Uterus (tissue), 4 donors: ENCODE measurements around the gene PIGA. TPM values are rescaled to one million over a fixed set of nuclear protein-coding genes. Genes with fewer than 3 reads are reported as not detected.
A peak's percentile ranks its signal among the peaks of the same experiment; 100 is the strongest.
"Not testable (repeated sequence)": the region's sequence is repeated elsewhere in the genome, so short reads cannot be mapped to it uniquely, and the experiment has no call there.

Source experiments
- DNase-seq, 2 donors: peaks; one replicate each; pipeline ENCODE4 v3.0.0-alpha.2; 2019 to 2020
- H3K27ac ChIP-seq, 2 donors: fragments of 200-600 bp; sonication (generic); 1 replicate in 1 of 2; 2 replicates in 1 of 2; pipeline ENCODE4 v1.5.1; 2016 to 2018
- H3K27me3 ChIP-seq, 2 donors: fragments of 200-600 bp; sonication (generic); one replicate each; pipeline ENCODE4 v1.5.1; 2018 to 2019; ENCODE audit warnings: control low read depth in 1 of 2
- H3K36me3 ChIP-seq, 2 donors: fragments of 200-600 bp; sonication (generic); one replicate each; pipeline ENCODE4 v1.5.1; 2019; ENCODE audit warnings: control low read depth in 1 of 2
- H3K4me1 ChIP-seq, 2 donors: fragments of 200-600 bp; sonication (generic); one replicate each; pipeline ENCODE4 v1.5.1; 2018 to 2019; ENCODE audit warnings: control low read depth in 1 of 2
- H3K4me3 ChIP-seq, 2 donors: fragments of 200-600 bp; sonication (generic); 1 replicate in 1 of 2; 2 replicates in 1 of 2; pipeline ENCODE4 v1.5.1; 2018 to 2019; ENCODE audit warnings: mild to moderate bottlenecking in 1 of 2
- H3K9me3 ChIP-seq, 2 donors: fragments of 200-600 bp; sonication (generic); one replicate each; pipeline ENCODE4 v1.5.1; 2019; ENCODE audit warnings: control low read depth in 1 of 2
- POLR2A ChIP-seq, 2 donors: fragments of 450-650 bp; IDR thresholded peaks; one replicate each; pipeline ENCODE4 v1.6.1; 2016; ENCODE audit warnings: antibody characterized with exemption in 2 of 2, mild to moderate bottlenecking in 1 of 2, moderate library complexity in 1 of 2
- intact Hi-C: fragments of 100-400 bp; cut with DNase I; formaldehyde crosslinking; loops from one replicate; pipeline ENCODE4 v1.15.1; 2023; ENCODE audit warnings: low total_unique reads
- total RNA-seq, 4 donors: library from RNA; depleted of rRNA in 3 of 4; stranded (reverse); fragments of >200 nt in 3 of 4; gene quantifications; one replicate each; pipeline versions ENCODE4 v1.1.0 to v1.2.4, GENCODE V29; 2014 to 2023
- TF ChIP-seq, protein P1 (sequence below), 4 experiments: fragments of 200-600 bp in 2 of 4; fragments of 450-650 bp in 2 of 4; sonication (generic) in 2 of 4; IDR thresholded peaks; one replicate each; pipeline ENCODE4 v1.5.1; 2016 to 2019; ENCODE audit warnings: antibody characterized with exemption in 4 of 4, mild to moderate bottlenecking in 2 of 4, moderate library complexity in 1 of 4
- donor health status: DM: yes; HTN: yes; CAD: no.

The PIGA gene
- total RNA-seq, 4 donors from 2014 or later: 10.2 to 54.8 (median 13.8) TPM

DNA sequence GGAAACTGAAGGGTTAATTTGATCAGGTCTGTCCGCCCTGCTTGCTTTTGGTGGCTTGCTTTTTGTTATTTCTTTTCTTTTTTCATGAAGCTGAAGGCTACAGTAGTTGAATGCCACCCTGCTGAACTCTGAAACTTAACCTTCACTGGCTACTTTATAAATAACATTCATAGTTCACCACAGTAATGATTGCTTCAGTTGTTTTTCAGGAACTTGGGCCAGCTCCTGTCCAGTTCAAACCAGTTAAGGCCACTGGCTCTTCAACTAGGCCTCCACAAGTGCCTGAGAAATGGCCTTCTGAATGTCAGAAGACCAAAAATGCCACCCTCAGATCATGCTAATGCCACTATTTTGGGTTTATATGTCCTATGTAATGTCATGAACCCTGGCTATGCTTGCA is 57.7 kb downstream of the PIGA start:
- DNase-seq: no peak
- Histone ChIP-seq H3K9me3 (no peaks in the 10 kb centered on the region), H3K4me1 (no peaks in the 10 kb centered on the region), H3K36me3 (no peaks in the 10 kb centered on the region), H3K27ac (no peak overlapping the region), H3K4me3 (no peak overlapping the region), H3K27me3 (no peaks in the 10 kb centered on the region)
- intact Hi-C loops: no loop called here
- no peak for TF ChIP-seq POLR2A (IDR thresholded peaks at IDR 0.05)
- TF ChIP-seq, protein P1, sequence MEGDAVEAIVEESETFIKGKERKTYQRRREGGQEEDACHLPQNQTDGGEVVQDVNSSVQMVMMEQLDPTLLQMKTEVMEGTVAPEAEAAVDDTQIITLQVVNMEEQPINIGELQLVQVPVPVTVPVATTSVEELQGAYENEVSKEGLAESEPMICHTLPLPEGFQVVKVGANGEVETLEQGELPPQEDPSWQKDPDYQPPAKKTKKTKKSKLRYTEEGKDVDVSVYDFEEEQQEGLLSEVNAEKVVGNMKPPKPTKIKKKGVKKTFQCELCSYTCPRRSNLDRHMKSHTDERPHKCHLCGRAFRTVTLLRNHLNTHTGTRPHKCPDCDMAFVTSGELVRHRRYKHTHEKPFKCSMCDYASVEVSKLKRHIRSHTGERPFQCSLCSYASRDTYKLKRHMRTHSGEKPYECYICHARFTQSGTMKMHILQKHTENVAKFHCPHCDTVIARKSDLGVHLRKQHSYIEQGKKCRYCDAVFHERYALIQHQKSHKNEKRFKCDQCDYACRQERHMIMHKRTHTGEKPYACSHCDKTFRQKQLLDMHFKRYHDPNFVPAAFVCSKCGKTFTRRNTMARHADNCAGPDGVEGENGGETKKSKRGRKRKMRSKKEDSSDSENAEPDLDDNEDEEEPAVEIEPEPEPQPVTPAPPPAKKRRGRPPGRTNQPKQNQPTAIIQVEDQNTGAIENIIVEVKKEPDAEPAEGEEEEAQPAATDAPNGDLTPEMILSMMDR (IDR thresholded peaks at IDR 0.05): no peak

DNA sequence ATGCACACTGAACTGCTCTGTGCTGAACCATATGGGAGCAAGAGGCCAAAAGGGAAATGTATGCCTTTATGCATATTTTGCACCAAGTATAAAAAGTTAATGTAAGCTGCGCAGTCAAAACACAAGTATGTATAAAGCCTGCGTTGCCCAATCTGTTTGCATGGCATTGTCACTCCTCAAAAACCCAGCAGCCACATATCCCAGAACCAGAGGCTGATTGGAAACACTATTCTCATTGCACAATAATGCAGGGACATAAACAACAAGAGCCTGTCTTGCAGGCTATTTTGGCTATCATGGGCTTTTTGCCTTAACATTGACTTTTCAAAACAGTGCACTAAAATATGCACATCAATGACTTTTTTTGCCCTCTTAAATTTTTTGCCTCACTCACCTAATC is 60.4 kb downstream of the PIGA start:
- intact Hi-C loops: no loop called here
- H3K27me3 ChIP-seq: no peaks in the 10 kb centered on the region
- no peaks in the 10 kb centered on the region for H3K9me3 ChIP-seq
- H3K4me3 ChIP-seq: no peak overlapping the region
- no peaks in the 10 kb centered on the region for H3K4me1 ChIP-seq
- H3K36me3 ChIP-seq: no peaks in the 10 kb centered on the region
- no peak overlapping the region for H3K27ac ChIP-seq
- no peak for TF ChIP-seq POLR2A (IDR thresholded peaks at IDR 0.05)
- TF ChIP-seq, protein P1 (IDR thresholded peaks at IDR 0.05): no peak
- no peak for DNase-seq

DNA sequence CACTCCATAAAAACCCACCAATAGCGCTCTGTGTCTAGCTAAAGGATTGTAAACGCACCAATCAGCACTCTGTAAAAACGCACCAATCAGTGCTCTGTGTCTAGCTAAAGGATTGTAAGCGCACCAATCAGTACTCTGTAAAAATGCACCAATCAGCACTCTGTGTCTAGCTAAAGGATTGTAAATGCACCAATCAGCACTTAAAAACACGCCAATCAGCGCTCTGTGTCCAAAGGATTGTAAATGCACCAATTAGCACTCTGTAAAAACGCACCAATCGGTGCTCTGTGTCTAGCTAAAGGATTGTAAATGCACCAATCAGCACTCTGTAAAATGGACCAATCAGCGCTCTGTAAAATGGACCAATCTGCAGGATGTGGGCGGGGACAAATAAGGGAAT is 62.0 kb downstream of the PIGA start:
- H3K27me3 ChIP-seq, DNase-seq, H3K36me3 ChIP-seq, intact Hi-C loops, H3K4me1 ChIP-seq, H3K9me3 ChIP-seq, H3K27ac ChIP-seq, H3K4me3 ChIP-seq: not testable (repeated sequence)

DNA sequence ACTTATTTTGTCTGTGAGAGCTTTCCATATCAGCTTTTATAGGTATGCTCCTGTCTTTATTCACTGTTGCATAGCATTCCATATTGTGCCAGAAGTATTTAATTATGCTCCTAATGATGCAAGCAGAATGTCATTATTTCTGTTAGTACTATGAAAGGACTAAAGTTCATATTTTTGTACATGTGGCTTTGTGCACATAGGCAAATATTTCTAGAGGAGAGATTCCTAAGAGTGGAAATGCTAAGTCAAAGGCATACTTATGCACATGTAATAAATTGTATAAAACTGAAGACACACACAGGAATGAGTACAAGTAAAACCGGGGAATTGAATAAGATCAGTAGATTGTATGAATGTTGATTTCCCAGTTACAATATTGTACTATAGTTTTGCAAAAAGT is 63.6 kb downstream of the PIGA start:
- Histone ChIP-seq H3K4me3 (no peak overlapping the region), H3K27me3 (no peaks in the 10 kb centered on the region), H3K27ac (no peak overlapping the region), H3K4me1 (no peaks in the 10 kb centered on the region), H3K36me3 (no peaks in the 10 kb centered on the region), H3K9me3 (no peaks in the 10 kb centered on the region)
- no peak for TF ChIP-seq POLR2A (IDR thresholded peaks at IDR 0.05)
- TF ChIP-seq, protein P1 (IDR thresholded peaks at IDR 0.05): no peak
- intact Hi-C loops: no loop called here
- DNase-seq: no peak

DNA sequence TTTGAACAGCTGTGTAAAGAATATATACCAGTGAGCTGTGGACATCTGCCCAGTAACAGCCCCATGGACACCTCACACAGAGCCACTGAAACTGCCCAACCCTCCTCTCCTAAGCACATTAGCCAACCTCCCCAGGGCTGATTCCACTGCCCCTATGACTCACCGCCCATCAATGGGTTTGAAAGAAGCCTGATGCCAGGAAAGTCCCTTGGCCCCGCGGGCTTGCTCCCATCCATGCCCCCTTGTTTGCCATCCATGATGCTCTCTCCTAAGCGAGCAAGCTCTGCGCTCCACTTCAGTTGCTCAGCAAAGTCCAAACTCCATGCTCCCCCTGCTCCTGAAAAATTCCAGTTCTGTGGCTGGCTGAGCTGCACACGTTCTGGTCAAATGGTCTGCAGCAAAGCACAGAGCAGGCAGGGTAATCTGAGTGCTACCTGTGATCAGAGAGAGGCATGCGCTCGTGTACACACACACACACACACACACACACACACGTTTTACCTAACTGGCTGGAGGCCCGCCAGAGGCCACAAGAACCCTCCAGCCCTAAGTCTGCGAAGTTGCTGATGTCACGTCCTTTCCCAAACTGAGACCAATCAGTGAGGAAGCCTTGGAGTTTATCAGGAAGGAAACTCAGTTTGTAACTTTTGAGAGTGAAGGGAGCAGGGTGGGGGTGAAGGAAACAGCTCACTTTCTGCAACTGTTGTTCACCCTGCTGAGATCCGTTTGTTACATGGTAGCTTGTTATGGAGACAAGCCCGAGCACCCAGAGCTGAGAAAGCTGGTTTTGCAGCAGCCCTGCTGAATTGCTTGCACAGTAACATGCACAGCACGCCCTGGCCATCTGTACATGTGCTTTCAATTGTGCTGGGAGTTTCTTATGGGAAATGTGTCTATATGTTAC is 65.5 kb downstream of the PIGA start, which contains the start of gene ASB9:
TSS of gene ASB9 (minus strand) at position 466 of the 904 bp plus-strand sequence. CDS start at position 257, 209 bp downstream.
- no peak within 1 kb of the TSS for H3K27ac ChIP-seq

More for the DNA sequence above, 65.5 kb downstream of the PIGA start, which contains the start of gene ASB9:
- Histone ChIP-seq H3K4me1 (no peaks in the 10 kb centered on the region), H3K27me3 (no peaks in the 10 kb centered on the region), H3K36me3 (no peaks in the 10 kb centered on the region), H3K9me3 (no peaks in the 10 kb centered on the region), H3K4me3 (no peak within 1 kb of the TSS)
- TF ChIP-seq, protein P1 (IDR thresholded peaks at IDR 0.05): no peak
- TF ChIP-seq POLR2A (IDR thresholded peaks at IDR 0.05): no peak
- peak in 1 of 2 donors; percentile 26 for DNase-seq
- intact Hi-C loops: no loop called here

Other genes with a start within 250 kb of the PIGA start
- gene ASB9, start 65.4 kb downstream of the PIGA start, total RNA-seq: 10 to 100 TPM in 2 of 4 donors, 1 to 10 TPM in 2; 3.2 to 13.8 (median 7.6) TPM
- under 1 TPM in 2 of 4 donors, not detected in 2; 0.30 to 0.88 TPM for gene ASB11, start 19.9 kb downstream of the PIGA start, total RNA-seq
- 10 to 100 TPM in 1 of 4 donors, 1 to 10 TPM in 2, not detected in 1; 2.9 to 13.2 (median 6.2) TPM for gene VEGFD, start 48.9 kb upstream of the PIGA start, total RNA-seq
- 10 to 100 TPM in 2 of 4 donors, 1 to 10 TPM in 2; 2.9 to 16.1 (median 12.3) TPM for gene PIR, start 157.8 kb upstream of the PIGA start, total RNA-seq
- gene BMX, start 165.3 kb upstream of the PIGA start, total RNA-seq: 1 to 10 TPM in 3 of 4 donors, under 1 TPM in 1; 0.88 to 4.7 (median 2.4) TPM